Activated CD8-positive, alpha-beta memory T cell treated with anti-CD3 and anti-CD28 coated beads for 36 hours (primary cell): ENCODE results near the gene SIGLEC6. TPM values are rescaled to one million over a fixed set of nuclear protein-coding genes. Genes with fewer than 3 reads are reported as not detected.
"Not testable (repeated sequence)": the region's sequence is repeated elsewhere in the genome, so short reads cannot be mapped to it uniquely, and the experiment has no call there.

ENCODE experiments used
- CTCF ChIA-PET: fragments of 350-600 bp; sonication (Branson Sonifier 250); formaldehyde crosslinking; loops from one replicate; lab custom pipeline; 2021; ENCODE audit warnings: antibody characterized with exemption; lab: Charles Lee
- POLR2A ChIA-PET: fragments of 350-600 bp; sonication (Branson Sonifier 250); formaldehyde crosslinking; loops from one replicate; lab custom pipeline; 2021; ENCODE audit warnings: antibody characterized with exemption; lab: Charles Lee
- total RNA-seq, 2 experiments: library from RNA; stranded (reverse); gene quantifications; one replicate each; pipeline ENCODE4 v1.2.3, GENCODE V29; 2021

The SIGLEC6 gene
- total RNA-seq, 2 experiments from 2014 or later = not detected

DNA sequence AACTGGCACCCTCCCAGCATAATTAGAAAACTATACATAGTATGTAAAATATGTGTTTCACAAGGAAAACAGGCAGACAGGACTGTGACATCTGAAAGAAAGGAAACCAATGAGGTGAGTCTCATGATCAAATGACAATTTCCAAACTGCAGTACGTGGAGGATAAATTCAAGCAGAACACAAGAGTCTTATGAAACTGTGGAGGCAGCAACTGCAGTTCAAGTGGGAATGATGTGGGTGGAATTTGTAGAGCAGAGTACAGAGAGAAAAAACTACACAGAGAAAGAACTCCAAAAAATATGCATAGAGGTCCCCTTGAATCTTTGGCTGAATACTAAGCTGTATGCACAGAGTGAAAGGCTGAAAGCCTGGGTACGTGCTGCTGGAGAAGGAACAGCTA is 9.7 kb downstream of the SIGLEC6 start:
- CTCF ChIA-PET = interaction anchor here (1.0 kb wide), 1 partner anchor 83 kb away, joined by 3 read pairs; no protein-coding TSS in a partner anchor
- POLR2A ChIA-PET = no interaction called here

DNA sequence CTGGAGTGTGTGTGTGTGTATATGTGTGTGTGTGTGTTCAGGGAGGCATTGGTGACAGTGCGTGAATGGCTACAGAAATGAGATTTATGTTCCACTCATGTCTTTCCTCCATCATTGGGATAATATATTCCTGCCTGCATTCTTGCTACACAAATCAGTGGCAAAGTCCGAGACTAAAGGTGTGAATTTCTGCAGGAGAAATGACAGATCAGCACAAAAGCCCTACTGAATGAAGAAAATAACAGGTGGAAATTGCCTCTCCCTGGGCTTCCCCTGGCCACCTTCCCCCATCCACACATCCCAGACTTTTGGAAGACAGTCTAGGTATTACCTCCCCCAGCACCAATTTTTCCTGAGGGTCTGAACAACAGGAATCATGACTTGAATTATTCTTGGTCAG is 10.1 kb downstream of the SIGLEC6 start:
- CTCF ChIA-PET = interaction anchor here (1.0 kb wide), 1 partner anchor 83 kb away, joined by 3 read pairs; no protein-coding TSS in a partner anchor
- POLR2A ChIA-PET = no interaction called here

GRCh38 chr19:51520728-51521127 is 10.7 kb downstream of the SIGLEC6 start:
- CTCF ChIA-PET = no interaction called here
- POLR2A ChIA-PET = no interaction called here

DNA sequence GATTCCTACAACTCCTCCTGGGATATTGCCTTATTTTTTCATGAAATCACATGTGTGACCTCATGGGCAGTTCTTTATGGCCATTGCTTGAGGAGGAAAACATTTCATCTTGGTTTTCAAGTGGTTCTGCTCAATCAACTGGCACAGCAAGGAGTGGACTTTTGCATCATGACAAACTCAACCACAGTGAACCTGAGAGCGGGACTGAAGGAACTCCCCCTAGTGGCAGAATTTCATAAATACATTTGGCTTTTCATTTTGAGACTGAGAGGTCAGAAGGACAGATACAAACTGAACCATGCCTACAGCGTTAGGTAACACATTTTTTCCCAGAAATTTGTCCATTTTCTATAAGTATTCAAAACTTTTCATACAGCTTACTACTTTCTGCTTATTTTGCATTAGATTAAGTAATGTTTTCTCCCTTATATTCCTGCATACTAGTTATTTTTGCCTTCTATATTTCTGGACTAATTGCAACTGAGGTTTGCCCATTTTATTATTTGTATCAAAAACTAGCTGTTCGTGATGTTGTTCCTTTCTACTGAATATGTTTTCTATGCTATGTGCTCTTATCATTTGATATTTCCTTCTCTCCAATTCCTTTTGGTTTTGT is 16.5 kb downstream of the SIGLEC6 start:
- ChIA-PET CTCF (interaction anchor here (0.6 to 5.5 kb wide), 17 partner anchors 10 to 301 kb away, joined by 3 to 32 read pairs (median 4); no protein-coding TSS in a partner anchor), POLR2A (no interaction called here)

- CTCF ChIA-PET = interaction anchor here (0.7 to 5.5 kb wide), 11 partner anchors 8 to 135 kb away, joined by 3 to 32 read pairs (median 4); no protein-coding TSS in a partner anchor
Measured at GRCh38 chr19:51513968-51514367, 17.5 kb downstream of the SIGLEC6 start.

DNA sequence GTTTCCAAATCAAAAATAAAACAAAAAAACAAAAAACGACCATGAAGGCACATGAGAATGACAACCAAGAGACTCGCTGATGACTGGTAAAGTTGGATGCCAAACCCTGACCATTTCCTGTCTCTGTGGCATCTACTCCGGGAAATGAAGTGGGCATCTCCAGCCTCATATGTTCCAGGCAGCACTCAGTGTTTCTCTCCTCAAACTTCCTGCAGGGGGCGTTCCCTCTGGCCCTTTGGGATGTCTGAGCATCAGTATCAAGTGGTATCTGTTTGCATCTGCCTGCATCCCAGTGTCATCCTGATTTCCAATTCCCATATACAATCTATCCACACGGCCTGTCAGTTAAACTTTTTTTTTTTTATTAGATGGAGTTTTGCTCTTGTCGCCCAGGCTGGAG is 20.1 kb downstream of the SIGLEC6 start:
- POLR2A ChIA-PET = no interaction called here
- CTCF ChIA-PET = no interaction called here

More at GRCh38 chr19:51513968-51514367, 17.5 kb downstream of the SIGLEC6 start:
- POLR2A ChIA-PET = no interaction called here

DNA sequence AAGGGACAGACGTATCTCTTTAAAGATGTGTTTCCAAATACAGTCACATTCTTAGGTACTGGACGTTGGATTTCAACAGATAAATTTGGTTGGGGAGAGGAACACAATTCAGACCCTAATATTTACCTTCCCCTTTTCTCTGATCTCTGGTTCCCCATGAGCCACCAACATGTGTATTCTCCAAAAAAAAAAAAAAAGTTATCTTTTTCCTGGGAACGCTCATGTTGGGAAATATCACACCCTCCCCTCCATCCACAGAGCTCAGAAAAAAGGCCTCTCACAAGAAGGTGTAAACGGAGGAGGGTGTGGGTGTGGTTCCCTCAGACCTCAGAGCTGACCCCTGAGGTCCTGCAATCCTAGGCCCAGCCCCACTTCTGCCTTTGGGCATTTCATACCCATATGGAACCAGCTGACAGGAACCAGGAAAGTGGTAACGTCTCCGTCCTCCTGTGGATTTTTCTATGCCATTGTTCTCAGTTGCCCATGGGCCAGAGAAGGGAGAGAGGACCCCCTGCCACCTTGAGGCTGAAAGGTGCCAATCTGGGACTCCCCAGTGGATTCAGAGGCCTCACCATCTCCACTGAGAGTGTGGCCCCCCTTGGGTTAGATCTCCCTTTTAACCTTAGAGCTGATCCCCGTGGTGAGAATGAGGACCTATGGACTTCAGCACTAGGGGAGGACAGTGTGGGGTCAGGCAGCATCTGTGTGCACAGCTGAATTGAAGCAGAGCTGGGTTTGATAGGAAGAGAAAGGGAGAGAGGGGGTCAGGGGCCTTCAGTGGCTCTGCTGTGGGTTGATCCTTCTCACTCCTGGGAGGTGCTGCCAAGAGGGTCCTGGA is 21.4 kb downstream of the SIGLEC6 start:
- ChIA-PET CTCF (interaction anchor here (0.7 to 1.1 kb wide), 2 partner anchors 37 to 195 kb away, joined by 3 to 4 read pairs; no protein-coding TSS in a partner anchor), POLR2A (interaction anchor here (0.5 kb wide), 2 partner anchors 77 to 140 kb away, joined by 3 read pairs; no protein-coding TSS in a partner anchor)

- POLR2A ChIA-PET = no interaction called here
- CTCF ChIA-PET = no interaction called here
Measured at GRCh38 chr19:51508059-51508733, 23.3 kb downstream of the SIGLEC6 start.

GRCh38 chr19:51507640-51508058 is 23.8 kb downstream of the SIGLEC6 start:
- CTCF ChIA-PET = no interaction called here
- POLR2A ChIA-PET = no interaction called here

DNA sequence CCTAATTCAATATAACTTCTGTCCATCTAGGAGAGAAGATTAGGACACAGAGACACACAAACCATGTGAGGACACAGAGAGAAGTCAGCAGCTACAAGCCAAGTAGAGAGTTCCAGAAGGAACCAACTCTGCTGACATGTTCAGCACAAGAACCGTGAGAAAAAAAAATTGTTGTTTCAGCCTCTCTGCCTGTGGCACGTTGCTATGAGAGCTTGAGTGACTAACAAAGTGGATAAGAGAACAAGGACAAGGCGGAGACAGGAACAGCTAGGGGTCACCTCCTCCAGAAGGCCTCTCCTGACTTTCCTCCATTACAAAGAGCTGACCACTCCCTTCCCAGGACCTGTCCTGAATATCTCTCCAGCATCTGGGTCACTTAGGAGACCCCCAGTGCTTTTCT is 24.3 kb downstream of the SIGLEC6 start:
- ChIA-PET POLR2A (no interaction called here), CTCF (no interaction called here)

DNA sequence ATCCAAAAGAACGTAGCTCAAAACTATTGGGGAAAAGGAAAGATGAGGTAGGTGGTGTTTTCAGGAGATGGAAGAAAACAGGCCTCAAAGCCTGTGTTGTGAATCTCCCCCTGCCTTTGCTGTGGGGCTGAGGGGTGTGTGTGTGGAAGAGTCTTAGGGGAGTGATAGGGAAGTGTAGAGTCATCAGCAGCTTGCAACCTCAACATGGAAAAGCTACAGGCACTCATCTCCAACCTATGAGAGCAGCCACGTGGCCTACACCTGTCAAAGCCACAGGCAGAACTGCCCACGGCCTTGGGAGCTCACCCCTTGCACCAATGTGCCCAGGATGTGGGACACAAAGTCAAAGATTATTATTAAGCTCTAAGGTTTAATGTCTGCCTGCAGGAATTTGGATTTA is 25.6 kb downstream of the SIGLEC6 start:
- ChIA-PET POLR2A (no interaction called here), CTCF (interaction anchor here (1.6 to 2.0 kb wide), 2 partner anchors 8 to 33 kb away, joined by 4 to 5 read pairs; no protein-coding TSS in a partner anchor)

DNA sequence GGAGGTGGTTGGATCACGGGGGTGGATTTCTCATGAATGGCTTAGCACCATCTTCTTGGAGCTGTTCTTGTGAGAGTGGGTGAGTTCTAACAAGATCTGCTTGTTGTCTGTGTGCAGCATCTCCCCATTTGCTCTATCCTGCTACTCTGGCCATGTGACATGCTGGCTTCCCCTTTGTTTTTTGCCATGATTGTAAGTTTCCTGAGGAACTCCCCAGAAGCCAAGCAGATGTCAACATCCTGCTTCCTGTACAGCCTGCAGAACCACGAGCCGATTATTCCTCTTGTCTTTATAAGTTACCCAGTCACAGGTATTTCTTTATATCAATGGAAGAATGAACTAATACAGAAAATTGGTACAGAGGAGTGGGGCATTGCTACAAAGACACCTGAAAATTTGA is 27.6 kb downstream of the SIGLEC6 start:
- ChIA-PET CTCF (interaction anchor here (1.5 kb wide), 1 partner anchor 153 kb away, joined by 4 read pairs; no protein-coding TSS in a partner anchor), POLR2A (no interaction called here)

GRCh38 chr19:51503286-51503817 is 28.1 kb downstream of the SIGLEC6 start:
- POLR2A ChIA-PET = no interaction called here

GRCh38 chr19:51501594-51502263 is 29.7 kb downstream of the SIGLEC6 start, which contains the start of gene SIGLEC12:
Gene SIGLEC12 (minus strand): TSS chr19:51501800. CDS start chr19:51501733, 67 bp downstream.
- ChIA-PET CTCF (interaction anchor here (1.5 kb wide), 1 partner anchor 29 kb away, joined by 4 read pairs; no protein-coding TSS in a partner anchor), POLR2A (no interaction called here)

More at GRCh38 chr19:51503286-51503817, 28.1 kb downstream of the SIGLEC6 start:
- CTCF ChIA-PET = interaction anchor here (1.5 kb wide), 1 partner anchor 31 kb away, joined by 4 read pairs; no protein-coding TSS in a partner anchor

DNA sequence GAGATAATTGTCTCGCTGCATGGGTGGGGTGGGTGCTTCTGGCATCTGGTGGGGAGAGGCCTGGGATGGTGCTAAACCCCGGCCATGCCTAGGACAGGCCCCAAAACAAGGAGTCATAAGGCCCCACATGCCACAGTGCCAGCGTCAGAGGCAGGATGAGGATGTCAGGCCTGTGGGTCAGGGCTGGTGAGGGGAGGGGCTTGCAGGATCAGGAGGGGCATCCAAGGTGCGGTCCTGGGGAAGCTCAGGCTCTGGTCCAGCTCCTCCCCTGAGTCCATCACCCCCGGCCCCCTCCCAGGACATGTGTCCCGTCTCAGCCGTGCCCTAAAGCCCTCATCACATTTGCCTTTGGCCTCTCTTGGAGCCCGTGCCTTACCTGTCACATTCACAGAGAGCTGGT is 30.5 kb downstream of the SIGLEC6 start:
- POLR2A ChIA-PET, CTCF ChIA-PET: not testable (repeated sequence)

- POLR2A ChIA-PET = no interaction called here
- CTCF ChIA-PET = interaction anchor here (1.5 kb wide), 1 partner anchor 76 kb away, joined by 4 read pairs; no protein-coding TSS in a partner anchor
Measured at GRCh38 chr19:51497666-51498065, 33.8 kb downstream of the SIGLEC6 start.

DNA sequence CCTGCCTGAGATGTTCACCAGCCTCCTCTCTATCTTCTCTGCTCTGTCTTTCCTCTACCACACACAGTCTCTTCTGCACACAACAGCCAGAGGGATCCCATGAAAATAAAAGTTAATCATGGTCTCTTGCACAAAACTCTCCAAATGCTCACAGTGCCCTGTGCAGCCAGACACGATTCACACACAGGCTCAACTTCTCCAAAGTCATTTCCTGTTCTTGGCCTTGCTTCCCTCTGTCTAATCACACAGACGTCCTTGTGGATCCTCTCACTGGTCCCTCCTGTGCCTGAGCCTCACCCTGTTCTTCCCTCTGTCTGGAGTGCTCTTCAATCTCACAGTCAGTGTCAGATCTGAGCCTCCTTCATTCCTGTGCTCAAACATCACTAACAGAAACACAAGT is 37.7 kb downstream of the SIGLEC6 start:
- POLR2A ChIA-PET = no interaction called here
- CTCF ChIA-PET = interaction anchor here (1.0 kb wide), 1 partner anchor 21 kb away, joined by 3 read pairs; no protein-coding TSS in a partner anchor

DNA sequence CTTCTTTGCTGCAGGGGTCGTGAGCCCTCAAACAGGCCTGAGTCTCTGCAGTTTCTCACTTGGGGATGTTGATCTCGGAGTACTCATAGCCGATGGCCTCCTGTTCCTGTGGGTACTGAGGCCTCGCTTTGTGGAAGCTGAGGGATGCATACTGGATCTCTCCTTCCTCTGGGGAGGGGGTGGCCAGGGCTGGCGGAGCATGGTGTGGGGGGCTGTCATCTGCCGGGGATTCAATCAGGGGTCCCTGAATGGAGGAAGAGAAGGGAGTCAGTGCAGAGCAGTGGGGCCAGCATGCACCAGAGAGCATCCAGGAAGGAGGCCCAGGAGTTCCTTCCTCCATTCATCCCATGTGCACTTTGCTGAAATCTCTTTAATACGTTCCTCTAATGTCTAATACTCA is 39.9 kb downstream of the SIGLEC6 start:
- POLR2A ChIA-PET = no interaction called here
- CTCF ChIA-PET = no interaction called here
